Thoracic aorta (tissue), 2 donors: ENCODE measurements around the gene CCDC187. TPM values are rescaled to one million over a fixed set of nuclear protein-coding genes. Genes with fewer than 3 reads are reported as not detected.

ENCODE experiments used
- ATAC-seq: fragments of 150-250 bp; one replicate; pipeline ENCODE4 v1.8.0; 2017; ENCODE audit warnings: low read depth; ENCODE audit not compliant: insufficient number of reproducible peaks, low FRiP score
- DNase-seq: peaks from one replicate; pipeline ENCODE4 v3.0.0-alpha.2; 2020; ENCODE audit warnings: low spot score
- H3K27ac ChIP-seq, 2 donors: fragments of 200-600 bp; sonication (generic); 1 replicate in 1 of 2; 2 replicates in 1 of 2; pipeline ENCODE4 v1.5.1; 2016; ENCODE audit warnings: mild to moderate bottlenecking in 2 of 2, moderate library complexity in 2 of 2
- H3K27me3 ChIP-seq: fragments of 200-600 bp; sonication (generic); replicated peaks from 2 replicates; pipeline ENCODE4 v1.6.0; 2016; ENCODE audit warnings: mild to moderate bottlenecking; ENCODE audit not compliant: insufficient read depth
- H3K36me3 ChIP-seq: fragments of 200-600 bp; sonication (generic); one replicate; pipeline ENCODE4 v1.5.1; 2016
- H3K4me1 ChIP-seq, 2 donors: fragments of 200-600 bp; sonication (generic); 1 replicate in 1 of 2; 2 replicates in 1 of 2; pipeline versions ENCODE4 v1.5.1 to v1.6.0; 2016; ENCODE audit warnings: low read depth in 2 of 2, mild to moderate bottlenecking in 1 of 2; ENCODE audit not compliant: control insufficient read depth in 1 of 2
- H3K4me3 ChIP-seq: fragments of 200-600 bp; sonication (generic); 2 replicates; pipeline ENCODE4 v1.5.1; 2016; ENCODE audit warnings: mild to moderate bottlenecking
- H3K9me3 ChIP-seq: fragments of 200-600 bp; sonication (generic); 2 replicates; pipeline ENCODE4 v1.5.1; 2016
- total RNA-seq, 2 donors: library from RNA; depleted of rRNA; stranded (reverse); fragments of >200 nt; gene quantifications; one replicate each; pipeline versions ENCODE4 v1.1.0 to v1.2.3, GENCODE V29; 2016
- TF ChIP-seq, protein P1 (sequence below): fragments of 200-600 bp; sonication (generic); IDR thresholded peaks from one replicate; pipeline ENCODE4 v1.5.1; 2019; ENCODE audit warnings: antibody characterized with exemption

The CCDC187 gene
- total RNA-seq, 2 donors from 2014 or later, result not detected

DNA sequence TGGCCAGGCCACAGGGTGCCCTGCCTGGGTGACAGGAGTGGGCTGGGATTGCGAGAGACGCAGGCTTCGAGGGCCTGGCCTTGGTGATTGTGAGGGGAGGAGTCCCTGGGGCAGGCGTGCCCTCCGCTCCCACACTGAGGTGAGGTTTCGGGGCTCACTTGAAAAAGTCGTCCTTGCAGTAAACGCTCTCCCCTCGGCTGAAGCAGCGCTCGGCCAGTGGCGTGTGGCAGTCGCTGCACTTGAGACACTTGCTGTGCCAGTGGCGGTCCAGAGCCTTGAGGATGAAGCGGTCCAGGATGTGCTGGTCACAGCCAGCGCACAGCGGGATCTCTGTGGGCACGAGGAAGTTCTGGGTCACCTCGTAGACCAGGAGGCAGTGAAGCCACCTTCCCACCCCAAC, 103.5 kb downstream of the CCDC187 start:
- Histone ChIP-seq H3K27me3 (peaks cover 27% of the 10 kb centered on the region), H3K36me3 (no peaks in the 10 kb centered on the region), H3K4me1 (no peaks in the 10 kb centered on the region), H3K27ac (no peak overlapping the region), H3K4me3 (no peak overlapping the region), H3K9me3 (no peaks in the 10 kb centered on the region)
- DNase-seq, result no peak
- TF ChIP-seq, protein P1, sequence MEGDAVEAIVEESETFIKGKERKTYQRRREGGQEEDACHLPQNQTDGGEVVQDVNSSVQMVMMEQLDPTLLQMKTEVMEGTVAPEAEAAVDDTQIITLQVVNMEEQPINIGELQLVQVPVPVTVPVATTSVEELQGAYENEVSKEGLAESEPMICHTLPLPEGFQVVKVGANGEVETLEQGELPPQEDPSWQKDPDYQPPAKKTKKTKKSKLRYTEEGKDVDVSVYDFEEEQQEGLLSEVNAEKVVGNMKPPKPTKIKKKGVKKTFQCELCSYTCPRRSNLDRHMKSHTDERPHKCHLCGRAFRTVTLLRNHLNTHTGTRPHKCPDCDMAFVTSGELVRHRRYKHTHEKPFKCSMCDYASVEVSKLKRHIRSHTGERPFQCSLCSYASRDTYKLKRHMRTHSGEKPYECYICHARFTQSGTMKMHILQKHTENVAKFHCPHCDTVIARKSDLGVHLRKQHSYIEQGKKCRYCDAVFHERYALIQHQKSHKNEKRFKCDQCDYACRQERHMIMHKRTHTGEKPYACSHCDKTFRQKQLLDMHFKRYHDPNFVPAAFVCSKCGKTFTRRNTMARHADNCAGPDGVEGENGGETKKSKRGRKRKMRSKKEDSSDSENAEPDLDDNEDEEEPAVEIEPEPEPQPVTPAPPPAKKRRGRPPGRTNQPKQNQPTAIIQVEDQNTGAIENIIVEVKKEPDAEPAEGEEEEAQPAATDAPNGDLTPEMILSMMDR, result no peak
- ATAC-seq, result no peak

Other genes with a start within 250 kb of the CCDC187 start
- 10 to 100 TPM; 69.2 to 79.7 TPM for gene NACC2, start 208.8 kb downstream of the CCDC187 start, total RNA-seq
- 10 to 100 TPM; 38.9 to 40.1 TPM for gene TMEM250, start 185.2 kb downstream of the CCDC187 start, total RNA-seq
- gene LHX3, start 99.0 kb downstream of the CCDC187 start, total RNA-seq, result not detected
- 10 to 100 TPM in 1 of 2 donors, 1 to 10 TPM in 1; 7.2 to 13.5 TPM for gene QSOX2, start 58.3 kb downstream of the CCDC187 start, total RNA-seq
- 10 to 100 TPM; 29.2 to 33.6 TPM for gene GPSM1, start 23.4 kb upstream of the CCDC187 start, total RNA-seq
- gene DNLZ, start 59.6 kb upstream of the CCDC187 start, total RNA-seq, result 10 to 100 TPM; 39.4 to 41.3 TPM
- 1 to 10 TPM; 1.4 to 6.6 TPM for gene CARD9, start 69.6 kb upstream of the CCDC187 start, total RNA-seq
- gene SNAPC4, start 96.1 kb upstream of the CCDC187 start, total RNA-seq, result 1 to 10 TPM; 8.0 to 8.5 TPM
- gene ENTR1, start 106.5 kb upstream of the CCDC187 start, total RNA-seq, result 10 to 100 TPM; 25.3 to 43.1 TPM
- gene PMPCA, start 106.6 kb upstream of the CCDC187 start, total RNA-seq, result 10 to 100 TPM; 28.7 to 43.0 TPM
- 10 to 100 TPM; 11.9 to 12.5 TPM for gene INPP5E, start 135.8 kb upstream of the CCDC187 start, total RNA-seq
- gene SEC16A, start 178.9 kb upstream of the CCDC187 start, total RNA-seq, result 10 to 100 TPM; 59.0 to 72.8 TPM
- 10 to 100 TPM; 40.9 to 48.1 TPM for gene NOTCH1, start 242.0 kb upstream of the CCDC187 start, total RNA-seq